HG03442 (cell line): ENCODE measurements around the gene OMP.

Experiments
- ATAC-seq: cut with Tn5 transposase; IDR thresholded peaks from one replicate; pipeline ENCODE4 v1.9.1; 2021; ENCODE audit warnings: mild to moderate bottlenecking, moderate library complexity; ENCODE audit not compliant: unreplicated experiment

The OMP gene

DNA sequence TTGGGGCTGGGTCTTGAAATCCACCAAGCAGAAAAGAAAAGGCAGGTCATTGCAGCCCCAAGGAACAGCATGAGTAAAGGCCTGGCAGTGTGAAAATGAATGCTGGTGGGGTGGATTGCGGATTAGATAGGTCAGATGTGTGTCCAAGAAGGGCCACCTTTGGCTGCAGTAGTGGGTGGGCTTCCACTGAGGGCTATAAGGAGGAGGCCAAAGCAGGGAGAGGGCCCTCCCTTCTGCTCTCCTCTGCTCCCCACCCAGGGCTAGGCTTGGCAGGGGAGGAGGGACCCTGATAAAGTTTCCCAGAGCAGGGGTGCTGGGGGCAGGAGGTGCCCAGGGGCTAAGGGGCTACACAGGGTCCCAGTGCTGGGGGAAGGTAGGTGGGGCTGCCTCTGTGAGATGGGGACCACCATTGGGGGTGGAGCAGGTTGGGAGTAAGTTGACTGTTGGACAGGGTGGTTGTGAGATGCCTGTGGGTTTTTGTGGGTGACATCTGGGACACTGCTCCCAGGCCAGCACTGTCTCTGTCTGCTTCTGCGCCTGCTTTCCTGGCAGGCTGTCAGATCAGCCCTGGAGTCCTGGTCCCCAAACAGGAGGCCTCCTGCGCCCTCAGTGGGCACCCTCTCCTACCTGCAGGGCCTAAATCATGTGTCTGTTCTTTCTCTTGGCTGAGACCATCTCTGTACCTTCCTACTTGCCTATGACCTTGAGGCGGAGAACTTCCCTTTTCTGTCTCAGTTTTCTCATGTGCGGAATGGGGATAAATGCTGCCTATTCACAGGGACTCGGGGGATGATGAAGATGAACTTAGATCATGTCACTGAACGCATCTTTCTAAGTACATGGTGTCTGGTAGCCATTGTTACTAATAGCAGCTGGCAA is 33.9 kb upstream of the OMP start:
- no peak for ATAC-seq

DNA sequence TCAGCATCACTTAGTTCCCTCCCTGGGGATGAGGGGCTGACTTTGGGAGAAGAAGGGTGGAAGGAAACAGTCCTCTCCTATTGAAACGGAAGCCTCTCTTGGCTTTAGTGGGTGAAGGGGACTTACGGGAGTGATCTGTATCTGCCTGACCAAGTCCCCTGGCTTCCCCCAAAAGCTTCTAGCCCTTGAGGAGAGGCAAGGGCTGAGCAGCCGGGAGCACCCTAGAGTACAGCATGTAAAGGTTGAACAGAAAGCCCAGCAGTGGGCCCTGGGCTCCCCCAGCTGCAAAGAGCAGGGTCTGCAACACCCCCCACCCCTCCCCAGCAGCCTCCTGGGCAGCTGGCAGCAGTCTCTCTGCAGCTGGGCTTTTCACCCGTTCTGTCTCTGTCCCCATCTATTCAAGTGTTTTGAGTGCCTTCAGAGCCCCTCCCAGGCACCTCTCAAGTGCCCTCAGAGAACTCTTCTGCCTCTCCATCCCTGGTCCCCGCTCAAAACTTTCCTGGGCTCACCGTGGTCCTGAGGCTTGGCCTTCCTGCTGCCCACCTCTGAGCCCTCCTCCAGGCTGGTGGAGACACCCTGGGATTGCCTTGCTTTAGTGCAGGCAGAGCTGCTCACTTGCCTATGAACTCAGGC is 33.2 kb upstream of the OMP start:
- no peak for ATAC-seq

DNA sequence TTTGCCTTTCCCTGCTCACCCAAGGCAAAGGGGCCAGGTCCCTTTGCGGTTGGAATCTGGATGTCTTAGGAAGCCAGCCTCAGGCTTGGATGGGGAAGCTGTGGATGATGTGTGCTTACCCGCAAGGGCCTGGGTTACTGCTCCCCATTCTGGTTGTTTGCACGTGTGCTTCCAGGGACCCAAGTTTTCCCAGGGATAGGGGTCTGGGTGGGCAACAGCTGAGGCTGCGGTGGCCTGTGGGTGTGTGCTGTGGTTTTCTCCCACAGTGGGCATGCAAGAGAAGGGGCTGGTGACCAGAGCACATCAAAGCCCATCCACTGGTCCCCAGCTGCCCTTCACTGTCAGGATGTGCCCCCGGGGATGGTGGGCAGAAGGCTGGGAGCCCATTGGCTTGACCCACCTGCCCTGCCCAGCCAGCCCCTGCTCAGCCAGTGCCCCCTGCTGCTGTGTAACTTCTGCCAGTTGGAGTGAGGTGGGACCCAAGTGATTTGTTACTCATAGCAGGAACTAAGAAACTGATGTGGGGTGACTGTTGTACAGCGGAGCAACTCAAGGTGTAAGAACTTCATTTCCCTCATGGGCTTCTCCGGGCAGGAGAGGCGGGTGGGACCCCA is 32.6 kb upstream of the OMP start:
- ATAC-seq, result no peak

DNA sequence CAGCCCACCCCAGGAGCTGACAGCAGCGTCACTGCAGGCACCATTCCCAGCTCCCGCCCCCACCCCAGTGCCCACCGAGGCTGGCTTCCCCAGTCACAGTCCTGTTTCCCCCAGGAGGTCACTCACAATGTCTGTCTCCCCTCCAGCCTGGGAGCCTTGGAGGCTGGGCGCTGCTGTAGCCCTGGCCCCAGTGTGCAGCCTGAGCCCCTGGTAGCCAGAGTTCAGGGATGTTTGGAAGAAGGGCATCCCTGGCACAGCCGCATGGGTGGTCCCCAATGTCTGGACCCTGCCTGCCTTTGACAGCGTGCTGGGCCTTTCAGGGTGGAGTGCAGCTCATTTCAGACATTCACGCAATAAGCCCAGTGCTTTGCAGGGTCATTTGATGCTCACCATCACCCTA is 31.6 kb upstream of the OMP start:
- no peak for ATAC-seq

DNA sequence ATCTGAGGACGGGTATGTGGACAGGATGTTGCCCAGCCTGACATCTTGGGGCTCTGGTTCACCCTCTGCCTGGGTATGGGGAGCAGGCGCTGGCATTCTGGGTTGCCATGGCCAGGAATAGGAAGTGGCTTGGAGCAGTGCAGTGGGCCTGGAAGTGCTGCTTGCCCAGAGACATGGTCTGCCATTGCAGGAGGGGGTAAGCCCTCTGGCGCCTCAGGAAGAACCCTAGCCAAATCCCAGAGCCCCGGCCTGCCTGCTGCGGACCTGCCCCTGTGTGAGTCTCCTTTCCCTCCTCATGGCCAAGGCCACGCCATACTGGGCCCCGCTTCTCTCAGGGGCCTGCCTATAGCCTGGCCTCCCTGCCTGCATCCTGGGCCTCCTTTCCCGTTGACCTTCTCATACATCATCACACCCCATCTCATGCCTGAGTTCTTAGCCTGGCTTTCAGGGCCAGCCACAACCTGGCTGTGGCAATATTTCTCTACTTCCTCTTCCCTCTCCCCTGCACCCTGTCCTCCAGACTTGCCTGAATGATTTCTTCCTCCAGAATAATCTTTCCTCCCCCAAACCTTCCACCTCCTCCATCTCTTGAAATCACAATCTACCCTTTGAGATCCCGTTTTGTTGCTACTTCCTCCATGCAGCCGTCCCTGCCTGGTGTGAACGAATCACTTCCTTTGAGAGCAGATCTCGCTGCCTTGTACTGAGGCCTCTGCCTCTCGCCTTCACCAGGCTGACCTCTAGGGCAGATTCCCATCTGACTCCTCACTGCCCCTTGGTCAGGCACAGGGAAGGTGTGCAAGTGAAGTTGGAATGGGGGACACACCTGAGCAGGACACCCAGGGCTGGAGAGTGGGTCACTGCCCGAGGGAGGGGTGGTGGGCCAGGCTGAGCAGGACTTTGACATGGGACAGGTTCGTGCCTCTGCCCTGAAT is 30.7 kb upstream of the OMP start:
- ATAC-seq, result no peak

DNA sequence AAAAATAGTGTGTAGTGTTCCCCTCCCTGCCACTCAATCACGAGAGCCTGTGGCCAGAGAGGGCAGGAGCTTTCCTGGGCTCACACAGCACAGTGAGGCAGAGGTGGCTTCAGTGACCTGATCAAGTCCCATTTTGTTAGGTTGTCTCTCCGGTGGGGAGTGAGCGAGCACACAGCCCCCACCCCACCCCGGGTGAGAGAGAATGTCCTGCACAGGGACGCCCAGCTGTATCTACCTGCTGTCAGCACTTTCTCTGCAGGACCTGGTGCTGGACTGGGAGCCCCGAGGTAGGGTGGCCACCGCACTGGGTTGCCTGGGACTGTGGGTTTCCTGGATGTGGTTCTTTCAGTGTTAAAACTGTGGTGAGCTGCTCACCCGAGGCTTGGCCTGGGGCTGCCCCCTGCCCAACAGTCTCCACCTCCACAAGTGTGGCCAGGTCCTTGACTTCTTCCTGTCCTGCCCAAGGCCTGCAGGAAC is 29.8 kb upstream of the OMP start:
- ATAC-seq, result no peak

DNA sequence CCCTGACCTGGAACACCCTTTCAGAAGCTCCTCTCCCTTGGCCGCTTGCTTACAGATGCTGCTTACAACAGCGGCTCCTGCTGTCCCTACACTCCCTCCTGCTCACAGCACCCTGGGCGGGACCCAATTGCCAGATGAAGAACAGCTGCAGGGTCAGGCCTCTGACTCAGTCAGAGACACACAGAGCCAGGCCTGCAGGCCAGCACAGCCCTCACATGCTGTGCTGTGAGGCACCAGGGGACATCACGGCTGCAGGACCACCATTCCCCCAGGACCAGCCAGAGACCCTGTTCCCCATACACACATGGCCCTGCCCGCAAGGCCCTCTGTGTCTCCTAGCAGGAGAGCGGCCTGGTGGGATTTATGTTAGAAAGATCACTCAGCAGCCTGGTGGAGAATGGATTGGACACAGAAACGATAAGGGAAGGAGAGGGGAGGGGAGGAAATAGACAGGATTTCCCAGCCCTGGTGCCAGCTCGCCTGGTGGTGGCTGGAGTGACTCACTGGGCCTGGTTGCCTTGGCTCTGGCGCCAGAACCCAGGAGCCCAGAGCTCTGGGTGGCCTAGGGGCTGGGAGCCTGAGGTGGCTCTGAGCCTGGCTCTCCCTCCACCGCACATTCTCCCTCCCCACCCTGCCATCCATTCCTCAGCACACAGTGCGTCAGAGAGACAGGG is 29.2 kb upstream of the OMP start:
- no peak for ATAC-seq

DNA sequence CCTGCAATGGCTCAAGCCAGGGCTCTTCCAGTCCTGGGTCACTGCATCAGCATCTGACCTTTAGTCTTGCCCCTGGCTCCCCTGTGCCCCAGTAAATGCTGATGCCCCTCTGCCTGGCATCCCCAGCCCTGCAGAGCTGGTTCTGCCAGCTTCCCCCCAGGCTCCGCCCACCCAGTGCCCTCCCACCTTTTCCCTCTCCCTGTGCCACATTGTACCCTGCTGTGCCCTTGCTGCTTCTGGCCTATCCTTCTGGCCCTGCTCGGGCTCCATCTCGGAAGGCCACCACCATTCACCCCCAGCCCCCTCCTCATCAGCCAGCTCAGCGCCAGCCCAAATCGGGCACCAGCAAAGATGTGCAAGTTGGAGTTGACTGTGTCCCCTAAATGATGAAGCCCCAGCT is 28.4 kb upstream of the OMP start:
- no peak for ATAC-seq

DNA sequence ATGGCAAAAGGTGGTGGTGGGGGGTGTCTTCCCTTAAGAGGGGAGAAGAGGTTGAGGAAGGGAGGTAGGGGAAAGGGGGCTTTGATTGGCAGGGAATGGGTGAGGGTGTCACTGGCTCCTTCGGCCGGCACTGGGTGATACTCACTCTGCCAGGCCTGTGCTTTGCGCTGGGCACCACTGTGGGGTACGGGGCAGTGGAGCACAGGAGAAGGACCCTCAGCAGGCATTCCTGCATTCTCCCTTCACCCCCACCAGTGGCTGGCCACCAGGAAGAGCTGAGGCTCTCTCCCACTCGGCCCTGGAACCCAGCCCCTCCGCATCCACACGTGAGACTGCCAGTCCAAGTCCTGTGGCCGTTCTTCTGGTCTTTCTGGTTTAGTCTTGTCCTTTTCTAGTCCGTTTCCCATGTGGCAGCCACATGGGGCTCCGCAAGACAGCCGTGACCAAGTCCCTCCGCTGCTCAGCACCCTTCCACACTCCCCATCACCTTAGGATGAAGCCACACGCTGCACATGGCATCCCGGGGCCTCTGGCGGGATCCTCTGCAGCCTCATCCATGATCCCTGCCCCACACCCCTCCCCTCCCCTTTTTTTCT is 27.9 kb upstream of the OMP start:
- no peak for ATAC-seq

DNA sequence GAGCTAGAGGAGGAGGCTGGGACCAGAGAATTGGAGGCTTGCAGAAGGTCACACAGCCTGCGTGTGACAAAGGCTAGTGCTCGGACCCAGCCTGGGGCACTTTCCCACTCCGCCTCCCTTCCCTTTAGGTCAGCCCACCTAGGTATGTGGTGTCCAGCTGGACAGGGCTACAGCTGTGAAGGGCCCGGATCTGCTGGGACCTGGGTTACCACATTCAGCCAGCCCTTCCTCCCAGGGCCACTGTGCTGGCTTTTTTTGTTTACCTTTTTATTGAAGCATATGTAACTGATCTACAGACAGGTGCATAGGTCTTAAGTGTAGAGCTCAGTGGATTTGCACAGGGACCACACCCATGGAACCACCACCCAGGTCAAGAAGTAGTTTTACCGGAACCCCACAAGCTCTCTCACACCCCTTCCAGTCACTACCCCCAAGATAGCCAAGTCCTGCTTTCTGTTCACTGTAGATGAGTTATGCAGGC is 27.2 kb upstream of the OMP start:
- ATAC-seq, result no peak

DNA sequence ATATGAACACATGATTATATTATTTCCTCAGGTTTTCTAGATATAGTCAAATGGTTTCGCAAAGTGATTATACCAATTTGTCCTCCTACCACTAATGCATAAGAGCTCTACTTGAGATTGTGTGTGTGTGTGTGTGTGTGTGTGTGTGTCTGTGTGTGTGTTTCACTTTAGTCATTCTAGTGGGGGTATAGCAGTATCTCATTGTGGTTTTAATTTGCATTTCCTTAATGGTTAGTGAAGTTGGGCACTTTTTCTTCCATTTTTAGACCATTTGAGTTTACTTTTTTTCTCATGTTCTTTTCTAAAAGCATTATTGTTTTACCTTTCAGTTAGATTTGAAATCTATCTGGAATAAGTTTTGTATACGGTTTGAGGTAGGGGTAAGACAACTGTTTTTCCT is 23.0 kb upstream of the OMP start:
- no peak for ATAC-seq

DNA sequence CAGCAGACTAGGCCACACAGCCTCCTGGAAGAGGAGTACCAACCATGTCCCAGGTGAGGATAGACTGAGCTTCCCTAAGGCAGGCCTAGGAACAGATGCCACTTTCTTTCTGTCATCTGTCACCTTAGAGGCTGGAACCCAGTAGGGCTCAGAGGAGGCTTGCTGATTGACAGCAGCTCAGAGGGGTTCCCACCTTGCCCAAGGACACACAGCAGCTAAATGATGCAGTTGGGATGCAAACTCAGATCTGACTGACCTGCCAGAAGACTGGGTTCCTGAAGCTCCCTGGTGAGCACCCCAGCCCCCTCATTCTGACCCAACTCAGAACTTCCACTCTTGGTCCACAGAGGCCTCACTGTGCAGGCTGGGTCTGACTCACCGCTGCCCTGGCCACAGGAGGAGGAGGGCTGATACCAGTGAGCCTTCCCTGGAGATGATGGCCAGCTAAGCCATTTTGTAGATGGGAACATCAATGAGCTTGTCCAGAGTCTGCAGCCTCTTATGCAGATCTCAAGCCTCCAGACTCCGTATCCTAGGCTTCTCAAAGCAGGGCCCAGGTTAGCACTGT is 21.9 kb upstream of the OMP start:
- ATAC-seq, result no peak

DNA sequence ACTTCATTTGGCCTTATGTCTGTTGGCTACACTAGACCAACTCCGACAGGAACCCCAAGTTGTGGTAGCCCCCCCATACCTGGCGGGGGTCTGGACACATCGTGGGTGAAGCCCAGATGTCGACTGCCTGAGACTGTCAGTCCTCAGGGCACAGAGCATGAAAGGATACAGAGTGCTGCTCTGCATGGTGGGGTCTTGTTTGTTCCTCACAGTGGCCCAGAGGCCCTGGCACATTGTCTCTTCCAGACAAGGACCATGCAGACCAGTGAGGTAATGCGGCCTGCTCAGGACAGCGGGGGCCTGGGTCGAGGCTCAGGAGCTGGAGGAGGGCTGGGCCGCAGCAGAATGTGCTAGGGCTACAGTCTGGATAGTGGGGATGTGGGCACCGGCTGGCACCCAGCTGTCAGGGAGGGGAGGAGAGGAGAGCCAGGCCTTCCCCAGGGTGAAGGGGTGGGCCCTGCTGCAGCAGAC is 21.2 kb upstream of the OMP start:
- ATAC-seq, result no peak

DNA sequence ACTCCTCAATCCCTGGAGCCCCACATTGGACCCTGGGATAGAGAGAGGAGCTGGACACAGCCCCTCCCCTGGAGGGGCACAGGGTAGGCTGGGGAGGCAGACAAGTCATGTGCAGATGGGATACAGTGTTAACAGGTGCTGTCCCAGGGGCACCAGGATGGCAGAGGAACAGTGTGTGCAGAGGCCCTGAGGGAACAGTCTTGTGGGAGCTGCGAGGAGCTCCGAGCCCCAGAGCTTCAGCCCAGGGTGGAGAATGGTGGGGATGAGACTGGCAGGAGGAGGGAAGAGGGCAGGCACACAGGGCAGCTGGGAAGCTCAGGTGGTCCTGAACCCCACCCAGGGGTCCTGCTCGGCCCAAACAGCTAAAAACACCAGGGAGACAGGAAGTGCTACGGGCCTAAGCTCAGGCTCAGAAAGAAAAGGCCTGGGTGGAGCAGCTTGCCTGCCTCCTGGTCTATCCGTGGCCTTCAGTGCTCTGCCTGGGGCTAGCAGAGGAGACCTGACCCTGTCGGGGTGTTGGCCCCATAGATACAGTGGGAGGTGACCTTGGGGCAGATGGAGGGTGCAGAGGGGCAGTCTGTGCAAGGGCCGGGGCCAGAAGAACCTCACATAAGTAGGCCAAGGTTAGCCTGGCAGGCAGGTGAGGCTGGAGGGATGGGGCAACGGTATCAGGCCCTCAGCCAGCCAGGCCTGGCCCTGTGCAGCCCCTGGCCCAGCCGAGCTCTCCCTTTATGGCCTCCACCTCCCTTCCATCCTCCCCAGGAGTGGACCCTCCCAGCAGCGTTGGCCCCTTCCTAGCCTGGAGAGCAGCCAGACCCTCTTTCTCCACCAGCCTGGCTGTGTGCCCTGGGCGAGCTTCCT is 20.4 kb upstream of the OMP start:
- no peak for ATAC-seq

DNA sequence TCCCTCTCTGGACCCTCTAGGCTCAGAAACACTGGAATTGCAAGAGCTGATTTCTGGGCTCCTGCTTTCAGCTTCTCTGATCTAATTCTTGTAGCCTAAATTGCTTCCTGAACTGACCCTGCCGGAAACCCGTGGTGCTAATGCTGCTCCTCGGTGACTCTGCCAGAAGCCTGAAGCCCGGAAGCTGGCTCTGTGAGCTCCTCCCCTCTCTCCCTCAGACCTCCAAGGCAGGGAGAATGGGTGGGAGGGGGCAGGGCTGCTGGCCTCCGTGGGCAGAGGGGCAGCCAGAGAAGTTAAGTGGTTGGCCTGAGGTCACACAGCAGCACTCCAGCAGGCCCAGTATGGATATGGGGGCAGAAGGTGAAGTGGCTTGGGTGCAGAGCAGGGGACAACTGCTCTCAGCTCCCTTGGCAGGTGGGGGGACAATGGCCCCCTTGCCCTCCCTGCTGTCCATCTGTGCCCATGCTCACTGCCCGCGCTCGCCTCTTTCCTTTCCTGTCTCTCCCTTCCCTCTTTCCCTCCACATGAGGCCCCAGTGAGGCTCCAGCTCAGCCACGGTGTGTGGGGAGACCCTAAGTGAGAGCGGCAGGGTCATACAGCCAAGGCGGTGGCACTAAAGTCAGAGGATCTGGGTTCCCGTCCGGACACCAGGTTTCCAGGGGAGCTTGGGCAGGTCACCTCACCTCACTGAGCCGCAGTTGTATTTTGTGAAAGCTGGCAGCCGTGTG is 19.6 kb upstream of the OMP start:
- no peak for ATAC-seq

DNA sequence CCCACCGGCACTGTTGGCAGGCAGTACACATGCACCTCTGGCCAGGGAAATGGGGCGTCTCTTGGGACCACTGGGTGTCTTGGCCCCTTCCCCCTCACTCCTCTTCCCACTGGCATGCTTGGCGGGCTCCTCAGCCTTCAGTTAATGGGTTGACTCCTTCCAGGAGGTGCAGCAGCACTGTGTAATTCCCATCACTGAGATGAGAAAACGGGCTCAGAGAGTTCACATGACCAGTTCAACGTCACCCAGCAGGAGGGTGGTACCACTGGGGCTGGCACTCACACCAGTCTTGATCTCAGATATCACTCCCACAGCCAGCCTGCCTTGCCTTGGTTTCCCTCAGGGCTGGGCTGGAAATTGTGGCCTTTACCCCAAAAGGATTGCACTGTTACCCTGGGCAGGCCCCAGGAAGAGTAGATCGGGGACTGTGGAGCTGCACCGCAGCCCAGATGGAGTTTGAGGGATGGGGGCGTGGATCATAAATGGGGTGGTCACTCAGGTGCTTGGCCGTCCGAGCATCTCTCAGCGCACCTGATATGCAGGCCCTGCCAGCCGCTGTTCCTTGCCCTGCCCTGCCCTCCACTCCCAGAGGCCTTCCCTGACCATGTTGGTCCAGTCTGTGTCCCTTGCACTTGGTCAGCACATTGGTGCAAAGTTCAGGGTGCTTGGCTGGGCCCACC is 18.9 kb upstream of the OMP start:
- no peak for ATAC-seq

DNA sequence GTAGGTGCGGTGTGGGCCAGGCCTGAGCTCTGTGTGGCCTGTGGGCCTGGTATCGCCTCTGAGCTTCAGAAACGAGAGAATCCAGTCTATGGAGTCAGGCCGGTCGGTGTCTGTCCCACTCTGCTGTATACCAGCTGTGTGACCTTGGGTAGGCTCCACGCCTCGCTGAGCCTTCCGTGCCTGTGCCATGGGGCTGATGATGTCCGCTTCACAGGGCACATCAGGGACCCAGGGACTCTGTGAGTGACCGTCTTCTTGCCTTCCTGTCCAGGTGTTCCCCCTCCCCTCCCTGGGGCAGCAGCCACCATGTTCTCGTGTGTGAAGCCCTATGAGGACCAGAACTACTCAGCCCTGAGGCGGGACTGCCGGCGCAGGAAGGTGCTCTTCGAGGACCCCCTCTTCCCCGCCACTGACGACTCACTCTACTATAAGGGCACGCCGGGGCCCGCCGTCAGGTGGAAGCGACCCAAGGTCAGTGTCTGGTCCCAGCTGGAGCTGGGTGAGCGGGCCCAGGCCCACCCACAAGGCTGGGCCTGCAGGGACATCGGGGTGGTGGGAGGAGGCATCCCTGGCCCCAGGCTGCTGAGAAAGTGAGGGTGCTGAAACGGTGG is 18.0 kb upstream of the OMP start:
- ATAC-seq, result no peak
